GDM1 (cell line): ENCODE results near the gene INTS1.
A peak's percentile ranks its signal among the peaks of the same experiment; 100 is the strongest.
"Not testable (repeated sequence)": the region's sequence is repeated elsewhere in the genome, so short reads cannot be mapped to it uniquely, and the experiment has no call there.

Experiments
- DNase-seq: peaks from one replicate; lab custom pipeline; 2025; lab: John Stamatoyannopoulos, UW

INTS1 gene

DNA sequence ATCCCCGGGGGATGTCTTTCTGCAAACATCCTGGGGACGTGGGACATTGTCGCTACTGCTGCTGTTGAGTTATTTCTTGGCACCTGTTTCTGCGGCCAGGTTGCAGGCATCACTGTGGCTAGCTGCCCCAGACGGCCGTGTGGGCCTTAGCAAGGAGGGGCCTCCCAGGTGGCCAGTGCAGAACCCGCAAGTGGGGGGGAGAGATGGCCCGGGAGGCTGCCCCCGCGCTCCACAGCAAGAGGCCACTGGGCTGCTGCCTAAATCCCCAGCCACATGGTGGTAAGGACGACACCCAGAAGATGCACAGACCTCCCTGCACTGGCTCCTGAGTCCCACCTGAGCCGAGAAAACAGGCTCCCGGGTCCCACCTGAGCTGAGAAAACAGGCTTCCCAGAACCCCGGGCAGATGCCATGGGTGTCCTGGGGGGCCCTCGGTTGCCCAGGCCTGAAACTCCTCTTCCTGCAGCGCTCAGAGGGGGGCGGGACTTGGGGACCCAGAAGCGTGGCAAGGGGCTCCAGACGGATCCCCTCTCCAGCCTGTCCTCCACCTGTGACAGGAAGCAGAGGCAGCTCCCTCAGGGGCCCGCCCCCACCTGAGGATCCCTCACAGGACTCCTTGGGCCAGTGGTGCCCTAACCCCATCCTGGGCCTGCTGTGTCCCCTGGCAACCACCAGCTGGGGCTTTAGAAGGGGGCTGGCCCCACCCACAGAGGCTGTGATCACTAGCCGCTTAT lies 25.4 kb upstream of the INTS1 start:
- DNase-seq = no peak

DNA sequence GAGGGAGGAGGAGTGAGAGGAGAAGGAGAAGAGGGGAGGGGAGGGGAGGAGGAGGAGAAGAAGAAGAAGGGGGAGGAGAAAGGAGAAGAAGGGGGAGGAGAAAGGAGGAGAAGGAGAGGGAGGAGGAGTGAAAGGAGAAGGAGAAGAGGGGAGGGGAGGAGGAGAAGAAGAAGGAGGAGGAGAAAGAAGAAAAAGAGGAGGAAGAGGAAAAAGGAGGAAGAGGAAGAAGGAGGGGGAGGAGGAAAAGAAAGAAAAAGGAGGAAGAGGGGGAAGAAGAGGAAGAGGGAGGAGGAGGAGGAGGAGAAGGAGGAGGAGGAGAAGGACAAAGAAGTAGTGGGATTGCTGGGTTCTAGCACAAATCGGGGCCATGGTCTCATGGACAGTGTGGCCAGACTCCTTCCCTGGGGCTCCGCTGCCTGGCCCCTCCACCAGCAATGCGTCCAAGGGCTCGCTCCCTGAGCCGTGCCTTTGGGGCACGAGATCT lies 22.1 kb upstream of the INTS1 start:
- no peak for DNase-seq

DNA sequence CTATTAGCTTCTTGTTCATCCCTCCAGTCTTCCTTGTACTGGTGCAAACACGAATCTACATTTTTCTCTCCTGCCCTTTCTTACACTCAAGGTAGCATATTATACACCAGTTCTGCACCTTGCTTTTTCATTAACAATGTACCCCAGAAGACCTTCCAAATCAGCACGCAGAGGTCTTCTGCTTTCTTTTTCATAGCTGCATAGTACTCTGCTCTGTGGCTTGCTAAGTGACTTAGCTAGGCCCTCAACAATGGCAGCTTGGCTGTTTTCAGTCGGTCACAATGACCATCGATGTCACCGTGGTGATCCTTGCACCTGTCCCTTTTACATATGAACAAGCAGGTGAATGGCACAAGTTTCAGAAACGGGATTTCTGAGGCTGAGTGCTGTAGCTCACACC lies 21.2 kb upstream of the INTS1 start:
- no peak for DNase-seq

DNA sequence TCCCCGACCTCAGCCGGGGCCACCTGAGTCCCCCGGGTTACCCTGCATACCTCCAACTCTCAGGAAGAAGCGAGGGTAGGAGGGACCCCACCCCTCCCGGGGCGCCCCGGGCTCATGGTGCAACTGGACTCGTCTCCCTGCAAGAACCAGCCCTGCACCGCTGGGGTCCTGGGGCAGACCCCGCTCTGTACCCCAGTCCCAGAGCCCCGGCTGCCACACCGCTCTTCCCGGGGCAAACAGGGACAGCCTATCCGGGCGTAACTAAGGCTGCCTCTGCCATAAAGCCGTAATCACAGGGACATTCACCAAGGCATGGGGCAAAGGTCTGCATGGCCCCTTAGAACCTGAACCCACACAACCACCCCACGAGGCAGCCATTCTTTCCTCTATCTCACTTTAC lies 19.7 kb upstream of the INTS1 start:
- DNase-seq = no peak

DNA sequence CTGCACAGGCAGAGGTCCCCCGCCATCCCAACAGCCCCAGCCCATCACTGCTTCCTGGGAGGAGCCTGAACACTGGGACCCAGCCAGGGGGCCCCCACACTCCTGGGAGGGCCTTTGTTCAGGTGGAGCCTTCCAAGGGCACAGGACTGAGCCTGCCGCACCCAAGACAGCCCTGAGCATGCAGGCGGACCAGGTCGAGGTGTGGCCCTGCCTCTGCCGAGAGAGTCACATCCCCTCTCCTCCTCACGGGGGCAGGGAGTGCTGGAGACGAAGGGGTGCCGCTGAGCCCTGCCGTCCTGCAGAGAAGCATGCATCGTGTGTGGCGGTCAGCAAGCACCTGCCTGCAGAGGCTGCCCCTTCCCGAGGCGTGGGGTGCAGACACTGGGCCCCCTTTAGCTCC lies 19.0 kb upstream of the INTS1 start:
- no peak for DNase-seq

DNA sequence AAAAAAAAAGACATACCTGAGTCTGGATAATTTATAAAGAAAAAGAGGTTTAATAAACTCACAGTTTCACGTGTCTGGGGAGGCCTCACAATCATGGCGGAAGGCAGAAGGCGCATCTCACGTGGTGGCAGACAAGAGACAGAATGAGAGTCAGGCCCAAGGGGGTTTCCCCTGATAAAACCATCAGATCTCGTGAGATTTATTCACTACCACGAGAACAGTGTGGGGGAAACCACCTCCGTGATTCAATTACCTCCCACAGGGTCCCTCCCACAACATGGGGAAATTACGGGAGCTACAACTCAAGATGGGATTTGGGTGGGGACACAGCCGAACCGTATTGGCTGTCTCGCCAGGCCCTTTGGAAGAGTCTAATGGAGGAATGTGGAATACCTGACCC lies 17.3 kb upstream of the INTS1 start:
- no peak for DNase-seq

DNA sequence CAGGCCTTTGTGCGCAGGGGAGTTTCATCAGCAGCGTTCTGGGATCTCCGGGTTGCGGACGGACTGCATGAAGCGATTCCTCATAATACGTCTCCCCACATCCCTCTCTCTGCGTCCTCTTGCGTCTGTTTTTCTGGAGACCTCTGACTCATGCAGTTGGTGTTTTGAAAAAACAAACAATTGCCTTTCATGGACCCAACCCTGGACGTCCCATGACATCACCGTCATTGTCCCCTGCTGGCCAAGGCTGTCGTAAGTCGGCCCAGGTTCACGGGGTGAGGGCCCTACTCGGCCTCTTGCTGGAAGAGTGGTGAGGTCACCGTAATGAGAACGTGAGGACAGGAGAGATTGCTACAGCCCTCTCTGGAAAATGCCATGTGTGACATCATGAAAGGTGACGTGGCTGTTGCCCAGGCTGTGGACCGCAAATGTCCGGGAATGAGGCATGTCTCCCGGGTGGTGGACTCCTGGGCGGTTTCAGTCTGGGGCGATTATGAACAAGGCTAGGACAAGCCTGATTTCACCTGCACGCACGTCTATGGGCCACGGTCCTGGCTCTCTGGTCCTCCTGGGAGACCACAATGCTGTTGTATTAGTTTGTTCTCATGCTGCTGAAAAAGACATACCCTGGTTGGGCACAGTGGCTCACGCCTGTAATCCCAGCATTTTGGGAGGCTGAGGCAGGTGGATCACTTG lies 16.5 kb upstream of the INTS1 start:
- DNase-seq = no peak

DNA sequence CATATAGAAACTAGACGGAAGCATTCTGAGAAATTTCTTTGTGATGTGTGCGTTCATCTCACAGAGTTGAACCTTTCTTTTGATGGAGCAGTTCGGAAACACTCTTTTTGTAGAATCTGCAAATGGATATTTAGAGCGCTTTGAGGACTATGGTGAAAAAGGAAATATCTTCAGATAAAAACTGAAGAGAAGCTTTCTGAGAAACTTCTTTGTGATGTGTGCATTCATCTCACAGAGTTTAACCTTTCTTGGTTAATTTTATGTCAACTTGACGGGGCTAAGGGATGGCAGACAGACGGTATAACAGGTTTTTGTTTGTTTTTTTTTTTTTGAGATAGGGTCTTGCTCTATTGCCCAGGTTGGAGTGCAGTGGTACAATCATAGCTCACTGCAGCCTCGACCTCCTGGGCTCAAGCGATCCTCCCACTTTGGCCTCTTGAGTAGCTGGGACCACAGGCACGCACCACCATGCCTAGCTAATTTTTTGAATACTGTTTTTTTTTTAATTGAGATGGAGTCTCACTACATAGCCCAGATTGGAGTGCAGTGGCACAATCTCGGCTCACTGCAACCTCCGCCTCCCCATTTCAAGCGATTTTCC lies 15.2 kb upstream of the INTS1 start:
- not testable (repeated sequence) for DNase-seq

DNA sequence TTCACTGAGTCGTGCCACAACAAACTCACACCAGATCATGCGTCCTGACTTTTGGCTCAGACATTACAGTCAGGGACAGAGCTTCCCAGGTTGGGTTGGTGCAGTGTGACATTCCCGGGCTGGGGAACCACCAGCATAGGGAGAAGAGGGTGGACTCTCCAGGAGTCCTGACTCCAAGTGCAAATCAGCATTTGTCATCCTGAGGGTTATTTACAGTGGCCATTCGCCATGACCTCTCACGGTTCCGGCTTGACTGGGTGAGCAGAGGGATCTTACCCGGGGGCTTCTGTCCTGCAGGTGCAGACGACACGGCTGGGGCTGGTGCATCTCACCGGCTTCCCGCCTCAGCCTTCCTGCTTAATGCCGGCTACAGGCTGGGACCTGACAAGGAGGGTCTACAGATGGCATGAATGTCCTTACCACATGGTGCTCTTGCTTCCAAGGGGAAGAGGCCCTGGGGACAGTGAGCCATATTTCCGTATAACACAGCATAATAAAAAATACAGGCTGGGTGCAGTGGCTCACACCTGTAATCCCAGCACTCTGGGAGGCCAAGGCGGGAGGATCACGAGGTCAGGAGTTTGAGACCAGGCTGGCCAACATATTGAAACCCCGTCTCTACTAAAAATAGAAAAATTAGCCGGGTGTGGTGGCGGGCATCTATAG lies 12.5 kb upstream of the INTS1 start:
- DNase-seq = no peak

DNA sequence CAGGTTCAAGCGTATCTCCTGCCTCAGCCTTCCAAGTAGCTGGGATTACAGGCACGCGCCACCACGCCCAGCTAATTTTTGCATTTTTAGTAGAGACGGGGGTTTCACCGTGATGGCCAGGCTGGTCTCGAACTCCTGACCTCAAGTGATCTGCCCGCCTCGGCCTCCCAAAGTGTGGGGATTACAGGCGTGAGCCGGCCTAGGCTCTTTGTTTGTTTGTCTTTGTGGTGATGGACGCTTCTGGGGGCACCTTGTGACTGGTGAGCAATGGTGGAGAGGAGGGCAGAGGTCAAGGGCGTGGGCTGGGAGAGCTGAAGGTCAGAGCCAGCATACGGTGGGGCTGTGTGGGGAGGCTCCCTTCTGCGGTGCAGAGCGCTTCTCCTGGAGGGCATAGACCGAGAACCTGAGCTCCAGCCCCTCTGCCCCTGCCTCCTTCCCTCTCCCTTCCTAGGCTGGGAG lies 11.3 kb upstream of the INTS1 start:
- DNase-seq = not testable (repeated sequence)

DNA sequence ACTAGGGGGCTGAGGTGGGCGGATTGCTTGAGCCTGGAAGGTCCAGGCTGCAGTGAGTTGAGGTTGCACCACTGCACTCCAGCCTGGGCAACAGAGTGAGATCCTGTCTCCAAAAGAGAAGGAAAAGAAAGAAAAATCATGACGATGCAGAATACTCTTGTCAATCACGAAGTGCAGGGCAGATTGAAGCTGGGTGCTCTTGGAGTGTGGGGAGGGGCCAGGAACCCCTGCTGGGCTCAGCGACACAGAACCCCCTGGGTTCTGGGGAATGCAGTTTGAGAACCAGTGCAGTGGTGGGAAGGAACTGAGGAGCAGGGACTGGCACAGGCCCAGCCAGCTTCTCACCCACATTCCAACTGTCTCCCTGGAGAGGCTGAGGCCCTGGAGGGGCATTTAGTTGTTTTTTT lies 10.8 kb upstream of the INTS1 start:
- DNase-seq = no peak

DNA sequence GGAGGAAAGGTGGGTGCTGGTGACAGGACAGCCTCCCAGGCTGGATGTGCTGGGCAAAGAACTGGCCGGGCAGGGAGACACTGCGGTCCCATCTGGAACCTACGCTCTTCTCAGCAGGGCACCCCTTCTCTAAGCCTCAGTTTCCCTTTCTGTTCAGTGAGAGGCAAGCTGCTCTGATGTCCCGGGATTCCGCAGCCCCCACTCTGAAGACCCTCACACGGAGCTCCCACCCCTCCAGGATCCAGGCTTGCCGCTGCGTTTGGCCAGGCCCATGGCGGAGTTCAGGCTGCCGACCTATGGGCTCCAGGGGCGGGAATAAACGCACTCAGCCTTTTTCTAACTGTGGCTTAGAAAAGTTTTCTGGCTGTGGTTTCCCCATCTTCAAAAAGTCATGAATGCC lies 10.2 kb upstream of the INTS1 start:
- DNase-seq = no peak

DNA sequence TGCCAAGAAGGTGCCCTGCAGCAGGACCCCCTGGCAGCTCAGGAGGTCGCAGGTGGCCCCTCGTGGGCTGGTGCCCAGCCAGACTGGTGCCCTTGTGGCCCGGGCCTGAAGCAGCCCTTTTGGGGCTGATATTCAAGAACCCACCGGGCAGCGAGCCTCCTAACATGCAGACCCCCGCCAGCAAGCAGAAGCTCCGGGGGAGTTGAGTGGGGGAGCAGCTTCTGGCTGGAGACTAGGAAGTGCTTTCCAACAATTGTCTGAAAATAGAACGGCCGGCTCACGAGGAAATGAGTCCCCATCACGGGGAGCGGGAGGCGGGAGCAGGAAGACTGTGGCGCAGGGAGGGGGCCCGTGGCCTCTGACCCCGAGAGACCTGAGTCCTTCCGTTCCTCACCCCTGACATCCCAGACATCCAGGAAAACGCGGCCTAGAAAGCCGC lies 9.5 kb upstream of the INTS1 start:
- DNase-seq = no peak

DNA sequence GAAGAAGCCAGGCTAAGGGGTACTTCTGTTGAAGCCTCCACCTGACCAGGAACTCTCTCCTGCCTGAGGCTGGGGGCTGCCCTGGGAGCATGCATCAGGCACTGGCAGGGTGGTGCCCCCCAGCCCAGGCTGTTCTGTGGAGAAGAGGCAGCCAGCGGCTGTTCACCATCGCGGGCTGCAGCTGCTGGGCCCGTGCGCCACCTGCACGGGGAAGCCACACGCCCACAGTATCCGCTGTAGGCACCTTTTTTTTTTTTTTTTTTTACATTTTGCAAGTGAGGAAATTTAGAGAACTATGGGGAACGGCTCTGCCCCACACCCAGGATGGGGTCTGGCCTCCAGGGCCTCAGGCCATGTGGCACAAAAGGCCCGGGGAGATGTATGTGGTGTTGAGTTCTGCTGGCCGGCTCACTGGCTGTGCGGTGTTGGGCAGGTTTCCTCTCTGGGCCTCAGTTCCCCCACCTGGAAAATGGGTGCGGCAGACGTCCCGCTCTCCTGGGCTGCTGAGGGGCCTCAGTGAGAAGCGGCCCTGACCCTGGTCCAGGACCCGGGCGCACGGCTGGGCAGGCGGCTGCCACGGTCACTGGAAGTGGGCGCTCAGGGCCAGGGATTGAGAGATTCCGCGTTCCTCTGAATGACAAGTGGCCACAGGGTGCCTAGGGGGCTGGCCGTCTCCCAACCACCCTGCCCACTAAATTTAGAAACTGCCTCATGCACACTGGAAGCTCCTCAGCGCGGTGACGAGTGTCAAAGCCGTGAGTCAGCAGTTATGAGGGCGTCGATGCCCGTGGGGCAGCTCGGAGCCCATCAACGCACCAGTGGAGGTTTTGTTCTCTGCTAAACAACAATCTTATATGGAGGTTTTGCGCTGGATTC lies 8.8 kb upstream of the INTS1 start:
- peak; percentile 79 for DNase-seq

DNA sequence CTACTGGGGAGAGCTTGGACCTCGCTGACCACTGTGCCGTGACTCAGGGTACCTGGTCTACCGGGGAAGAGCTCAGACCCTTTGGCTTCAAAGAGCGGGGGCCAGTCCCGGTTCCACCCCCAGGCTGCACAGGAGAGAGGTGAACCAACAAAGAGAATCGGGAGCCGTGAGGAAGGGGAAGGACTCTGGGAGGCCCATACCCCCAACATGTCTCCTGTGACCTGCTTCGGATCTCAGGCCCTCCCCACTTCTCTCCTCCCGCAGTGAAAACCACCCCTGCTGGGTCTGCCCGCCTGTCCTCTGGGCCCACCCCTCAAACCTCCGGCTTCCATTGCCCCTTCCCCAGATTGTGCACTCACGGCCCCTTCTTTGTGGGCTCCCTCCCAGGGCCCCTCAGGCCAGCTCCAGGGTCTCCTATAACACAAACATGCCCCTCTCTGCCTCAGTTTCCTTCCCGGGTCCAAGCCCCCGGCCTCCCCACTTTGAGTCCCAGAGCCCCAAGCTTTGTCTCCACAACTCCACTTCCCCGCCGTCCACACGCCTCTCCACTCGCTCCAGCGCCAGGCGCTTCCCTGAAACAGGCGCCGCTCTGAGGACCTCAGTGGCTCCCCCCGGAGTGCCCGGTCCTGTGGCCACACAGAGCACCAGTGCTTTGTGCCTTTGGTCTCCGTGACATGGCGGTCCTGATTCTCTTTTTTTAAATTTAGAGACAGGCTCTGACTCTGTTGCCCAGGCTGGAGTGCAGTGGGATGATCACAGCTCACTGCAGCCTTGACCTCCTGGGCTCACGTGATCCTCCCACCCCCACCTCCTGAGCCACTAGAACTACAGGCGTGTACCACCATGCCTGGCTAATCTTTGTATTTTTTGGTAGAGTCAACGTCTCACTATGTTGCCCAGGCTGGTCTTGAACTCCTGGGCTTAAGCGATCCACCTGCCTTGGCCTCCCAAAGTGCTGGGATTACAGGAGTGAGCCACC lies 7.5 kb upstream of the INTS1 start:
- DNase-seq = no peak

DNA sequence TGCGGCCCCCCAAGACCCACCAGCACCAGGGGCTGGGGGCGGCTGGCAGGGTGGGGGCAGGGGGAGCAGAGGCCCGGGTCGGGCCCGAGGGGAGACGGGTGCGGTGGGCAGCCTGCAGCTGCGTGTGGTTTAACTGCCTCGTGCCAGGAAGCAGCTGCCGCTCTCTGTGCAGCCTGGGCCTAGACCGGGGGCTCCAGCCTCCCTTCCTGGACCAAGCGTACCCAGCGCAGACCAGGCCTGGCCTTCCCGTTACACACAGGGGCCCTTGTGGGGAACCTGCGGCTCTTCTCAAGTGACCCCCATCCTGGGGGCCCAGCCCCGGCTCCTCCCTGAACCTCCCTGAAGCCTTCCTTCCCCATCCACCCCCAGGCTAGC lies 6.6 kb upstream of the INTS1 start:
- DNase-seq = peak; percentile 89

DNA sequence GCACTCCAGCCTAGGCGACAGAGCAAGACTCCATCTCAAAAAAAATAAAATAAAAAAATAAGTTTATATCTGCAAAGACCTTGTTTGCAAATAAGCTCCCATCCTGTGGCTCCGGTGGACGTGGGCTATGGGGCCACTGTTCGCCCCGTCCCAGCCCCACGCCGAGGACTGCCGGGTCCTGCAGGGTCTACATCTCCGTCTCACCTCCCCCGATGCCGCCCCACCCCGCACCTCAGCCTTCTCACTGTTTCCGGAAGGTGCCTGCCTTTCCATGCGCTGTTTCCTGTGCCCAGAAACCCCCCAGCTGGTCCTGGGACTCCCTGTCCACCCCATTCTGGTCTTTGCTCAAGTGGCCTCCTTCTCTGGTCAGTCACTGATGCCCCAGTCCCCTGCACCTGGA lies 5.0 kb upstream of the INTS1 start:
- DNase-seq = no peak

DNA sequence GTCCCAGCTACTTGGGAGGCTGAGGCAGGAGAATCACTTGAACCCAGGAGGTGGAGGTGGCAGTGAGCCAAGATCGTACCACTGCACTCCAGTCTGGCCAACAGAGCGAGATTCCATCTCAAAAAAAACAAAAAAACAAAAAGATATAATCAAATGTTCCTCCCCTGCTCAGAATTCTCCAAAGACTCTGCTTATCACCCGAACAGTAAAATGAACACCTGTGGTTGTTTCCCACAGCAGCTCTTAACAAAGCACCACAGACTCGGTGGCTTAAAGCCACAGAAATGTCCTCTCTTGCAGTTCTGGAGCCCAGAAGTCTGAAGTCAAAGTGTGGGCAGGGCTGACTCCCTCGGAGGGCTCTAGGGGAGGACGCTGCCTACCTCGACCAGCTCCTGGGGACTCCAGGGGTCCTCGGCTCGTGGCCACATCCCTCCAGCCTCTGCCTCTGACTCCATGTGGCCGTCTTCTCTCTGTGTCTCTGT lies 4.1 kb upstream of the INTS1 start:
- peak; percentile 24 for DNase-seq

DNA sequence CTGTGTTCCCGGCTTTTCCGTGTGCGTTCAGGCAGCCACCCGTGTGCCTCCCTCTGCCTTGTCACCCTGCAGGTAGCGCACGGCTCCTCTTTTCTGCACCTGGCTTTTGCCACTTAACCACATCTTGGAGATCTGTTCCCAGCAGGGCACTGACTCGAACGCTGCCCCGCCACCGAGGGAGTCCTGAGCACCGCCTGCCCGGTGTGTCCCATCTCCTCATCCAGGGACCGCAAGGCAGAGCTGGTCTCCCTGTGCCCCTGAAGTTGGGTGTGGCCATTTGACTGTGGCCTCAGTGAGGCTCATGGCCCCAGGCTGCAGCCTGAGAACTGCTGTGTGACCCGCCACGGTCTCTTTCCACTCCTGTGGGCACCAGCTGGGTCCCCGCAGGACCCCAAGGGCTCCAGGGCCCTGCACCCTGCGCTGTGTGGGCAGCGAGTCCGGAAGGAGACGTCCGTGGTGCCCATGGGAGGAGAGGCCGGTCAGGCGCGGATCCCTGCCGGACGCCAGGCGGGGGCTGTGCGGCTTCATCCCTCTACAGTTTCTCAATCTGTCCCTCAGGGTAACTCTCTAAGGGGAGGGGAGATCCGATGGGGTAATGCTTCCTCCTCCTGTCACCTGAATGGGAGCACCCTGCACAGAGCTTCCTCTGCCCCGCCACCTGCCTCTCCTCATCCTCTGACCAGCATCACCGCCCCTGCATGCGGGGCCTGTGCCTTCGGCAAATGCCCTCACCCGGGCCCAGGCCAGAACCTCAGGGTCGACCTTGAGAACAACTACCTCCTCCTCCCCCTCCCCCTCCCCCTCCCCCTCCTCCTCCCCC lies 1.8 kb upstream of the INTS1 start:
- DNase-seq = no peak
